Sigmoid colon (tissue), 7 donors: Measurements from ENCODE around the gene PLEKHO2. TPM values are rescaled to one million over a fixed set of nuclear protein-coding genes. Genes with fewer than 3 reads are reported as not detected.

Experiments used
- DNase-seq: peaks from one replicate; pipeline ENCODE4 v3.0.0-alpha.2; 2019
- H3K27ac ChIP-seq, 4 donors: fragments of 200-600 bp; sonication (generic); one replicate each; pipeline ENCODE4 v1.5.1; 2016 to 2019; ENCODE audit warnings: mild to moderate bottlenecking in 1 of 4
- H3K27me3 ChIP-seq, 3 donors: fragments of 200-600 bp; sonication (generic); one replicate each; pipeline ENCODE4 v1.5.1; 2019; ENCODE audit warnings: mild to moderate bottlenecking in 1 of 3
- H3K36me3 ChIP-seq, 4 donors: fragments of 200-600 bp; sonication (generic); one replicate each; pipeline ENCODE4 v1.5.1; 2016 to 2019
- H3K4me1 ChIP-seq, 4 donors: fragments of 200-600 bp; sonication (generic); one replicate each; pipeline ENCODE4 v1.5.1; 2017 to 2019
- H3K4me3 ChIP-seq, 4 donors: fragments of 200-600 bp; sonication (generic); one replicate each; pipeline ENCODE4 v1.5.1; 2017 to 2019; ENCODE audit warnings: mild to moderate bottlenecking in 2 of 4, moderate library complexity in 1 of 4
- H3K9me3 ChIP-seq, 4 donors: fragments of 200-600 bp in 3 of 4; sonication (generic) in 3 of 4; one replicate each; pipeline versions ENCODE4 v1.5.1 to v1.6.1; 2013 to 2019
- CTCF ChIP-seq, 4 experiments: fragments of 450-650 bp in 3 of 4; fragments of 200-600 bp in 1 of 4; IDR thresholded peaks; one replicate each; pipeline ENCODE4 v1.5.1; 2016 to 2019; ENCODE audit warnings: antibody characterized with exemption in 4 of 4, mild to moderate bottlenecking in 3 of 4, moderate library complexity in 2 of 4
- EP300 ChIP-seq, 4 donors: sonication (generic); formaldehyde crosslinking; IDR thresholded peaks; one replicate each; pipeline ENCODE4 v1.6.1; 2017; ENCODE audit warnings: antibody characterized with exemption in 4 of 4
- POLR2A ChIP-seq, 2 donors: fragments of 450-650 bp; IDR thresholded peaks; one replicate each; pipeline ENCODE4 v1.6.1; 2016; ENCODE audit warnings: antibody characterized with exemption in 2 of 2, mild to moderate bottlenecking in 2 of 2, moderate library complexity in 2 of 2
- POLR2AphosphoS5 ChIP-seq, 4 donors: sonication (generic); formaldehyde crosslinking; IDR thresholded peaks; one replicate each; pipeline ENCODE4 v1.6.1; 2017; ENCODE audit warnings: antibody characterized with exemption in 4 of 4
- WGBS, 2 donors: extraction: QIAGEN DNeasy Blood & Tissue Kit; methylation state at CpG; one replicate each; pipeline ENCODE4 v1.1.7; 2013; 5-methylcytosine and 5-hydroxymethylcytosine counted together
- intact Hi-C: fragments of 100-400 bp; cut with DNase I; formaldehyde crosslinking; loops from one replicate; pipeline ENCODE4 v1.15.1; 2023
- polyA plus RNA-seq, 3 donors: library from polyadenylated mRNA; stranded (reverse); fragments of 200-250 nt; gene quantifications; one replicate each; pipeline ENCODE4 v1.2.3, GENCODE V29; 2013
- total RNA-seq, 4 donors: library from RNA; depleted of rRNA; stranded (reverse); fragments of >200 nt; gene quantifications; one replicate each; pipeline ENCODE4 v1.1.0, GENCODE V29; 2016
- donor health status: healthy with polysubstance abuse.
- donor health status: Bipolar disorder and iron deficiency.
- donor health status: healthy.

Gene PLEKHO2
- total and polyA plus RNA-seq, 7 donors, result 11.4 to 43.4 (median 20.1) TPM

DNA sequence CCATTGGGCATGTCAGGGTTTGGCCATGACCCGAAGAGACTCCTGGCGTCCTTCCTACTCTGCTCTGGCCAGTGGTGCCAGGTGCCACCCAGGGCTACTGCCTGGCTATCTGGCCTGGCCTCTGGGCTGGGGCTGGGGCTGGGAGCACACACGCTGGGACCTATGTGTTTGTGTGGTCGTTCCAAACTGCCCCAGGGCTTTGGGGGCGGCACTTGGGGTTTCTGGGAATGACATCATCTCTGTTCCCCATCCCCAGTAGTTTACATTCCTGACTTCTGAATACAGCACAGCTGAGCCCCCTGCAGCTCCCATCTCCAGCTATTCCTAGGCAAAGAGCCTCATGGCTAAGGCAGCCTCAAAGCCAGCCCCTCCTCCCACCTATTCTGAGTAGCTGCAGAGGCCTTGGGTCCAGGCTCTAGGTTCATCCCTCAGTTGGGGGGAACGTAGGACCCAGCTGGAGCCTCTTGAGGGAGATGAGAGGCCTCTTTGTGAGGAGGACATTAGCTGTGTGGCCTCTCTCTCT lies 24.3 kb downstream of the PLEKHO2 start:
- WGBS, 2 donors, result 75 to 76% methylated on average over 6 of the region's 6 CpGs
- Histone ChIP-seq H3K27me3 (no peaks in the 10 kb centered on the region), H3K27ac (peak overlapping the region; percentile 52 to 71 (median 58)), H3K9me3 (no peaks in the 10 kb centered on the region), H3K36me3 (peaks cover 12 to 46% (median 20%) of the 10 kb centered on the region in 4 donors), H3K4me3 (no peak overlapping the region), H3K4me1 (peaks cover 0 to 42% (median 25%) of the 10 kb centered on the region in 4 donors)
- intact Hi-C loops, result no loop called here
- TF ChIP-seq CTCF (IDR thresholded peaks at IDR 0.05) (no peak), POLR2AphosphoS5 (IDR thresholded peaks at IDR 0.05) (no peak), POLR2A (IDR thresholded peaks at IDR 0.05) (no peak), EP300 (IDR thresholded peaks at IDR 0.05) (no peak)
- no peak for DNase-seq

- H3K4me1 ChIP-seq, result peaks cover 0 to 51% (median 43%) of the 10 kb centered on the region in 4 donors
- intact Hi-C loops, result no loop called here
- TF ChIP-seq POLR2A (IDR thresholded peaks at IDR 0.05) (no peak), CTCF (IDR thresholded peaks at IDR 0.05) (no peak), POLR2AphosphoS5 (IDR thresholded peaks at IDR 0.05) (no peak), EP300 (IDR thresholded peaks at IDR 0.05) (no peak)
Measured at GRCh38 chr15:64869501-64869900, 27.8 kb downstream of the PLEKHO2 start.

GRCh38 chr15:64870353-64870752 lies 28.6 kb downstream of the PLEKHO2 start:
- Histone ChIP-seq H3K36me3 (peaks cover 2 to 8% (median 5%) of the 10 kb centered on the region in 4 donors), H3K9me3 (no peaks in the 10 kb centered on the region), H3K4me3 (no peak overlapping the region), H3K27ac (peak overlapping the region; percentile 27 to 47 (median 40)), H3K4me1 (peaks cover 0 to 45% (median 41%) of the 10 kb centered on the region in 4 donors), H3K27me3 (no peaks in the 10 kb centered on the region)
- no peak for DNase-seq
- TF ChIP-seq EP300 (IDR thresholded peaks at IDR 0.05) (no peak), POLR2A (IDR thresholded peaks at IDR 0.05) (no peak), POLR2AphosphoS5 (IDR thresholded peaks at IDR 0.05) (no peak), CTCF (IDR thresholded peaks at IDR 0.05) (no peak)
- intact Hi-C loops, result no loop called here
- WGBS, 2 donors, result 68 to 80% methylated on average over 9 of the region's 9 CpGs

More at GRCh38 chr15:64869501-64869900, 27.8 kb downstream of the PLEKHO2 start:
- no peaks in the 10 kb centered on the region for H3K9me3 ChIP-seq
- DNase-seq, result no peak
- no peaks in the 10 kb centered on the region for H3K27me3 ChIP-seq
- peaks cover 8 to 17% (median 12%) of the 10 kb centered on the region in 4 donors for H3K36me3 ChIP-seq
- H3K27ac ChIP-seq, result peak overlapping the region in 1 of 4 donors; percentile 47
- no peak overlapping the region for H3K4me3 ChIP-seq

DNA sequence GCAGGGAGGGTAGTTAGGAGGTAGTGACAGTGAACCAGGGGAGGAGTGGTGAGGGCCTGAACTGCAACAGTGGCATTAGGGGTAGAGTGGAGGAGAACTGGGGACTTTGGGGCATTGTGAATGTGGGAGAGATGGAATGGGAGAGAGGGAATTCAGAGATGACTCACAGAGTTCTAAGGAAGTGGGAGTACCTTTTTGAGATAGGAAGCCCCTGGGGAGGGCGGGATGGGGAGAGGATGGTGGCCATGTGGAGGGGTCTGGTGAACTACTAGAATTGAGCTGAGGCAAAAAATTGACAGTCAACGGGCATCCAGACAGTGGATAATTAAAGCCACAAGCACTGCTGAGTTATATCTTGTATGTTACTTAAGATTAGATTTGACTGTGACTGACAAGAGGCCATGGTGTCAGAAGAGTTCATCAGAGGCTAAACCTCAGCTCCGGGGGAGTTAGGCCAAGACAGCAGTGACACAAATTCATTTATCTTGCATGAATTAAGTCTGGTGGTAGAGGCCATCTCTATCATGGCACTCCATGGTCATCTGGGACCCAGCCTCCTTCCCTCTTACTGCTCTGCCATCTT lies 34.0 kb downstream of the PLEKHO2 start:
- Histone ChIP-seq H3K36me3 (peaks cover 0 to 6% (median 0%) of the 10 kb centered on the region in 4 donors), H3K4me1 (peaks cover 0 to 29% (median 21%) of the 10 kb centered on the region in 4 donors), H3K9me3 (no peaks in the 10 kb centered on the region), H3K4me3 (no peak overlapping the region), H3K27me3 (no peaks in the 10 kb centered on the region), H3K27ac (no peak overlapping the region)
- DNase-seq, result no peak
- intact Hi-C loops, result no loop called here
- 85 to 92% methylated on average over 3 of the region's 3 CpGs for WGBS, 2 donors
- TF ChIP-seq POLR2AphosphoS5 (IDR thresholded peaks at IDR 0.05), result no peak
- TF ChIP-seq POLR2A (IDR thresholded peaks at IDR 0.05), result no peak
- no peak for TF ChIP-seq EP300 (IDR thresholded peaks at IDR 0.05)
- no peak for TF ChIP-seq CTCF (IDR thresholded peaks at IDR 0.05)
